HG02798 (cell line): ENCODE measurements around the gene MAP3K7CL.

Experiments used
- ATAC-seq: cut with Tn5 transposase; IDR thresholded peaks from one replicate; pipeline ENCODE4 v1.9.1; 2021; ENCODE audit warnings: mild to moderate bottlenecking; ENCODE audit not compliant: unreplicated experiment, poor library complexity

Gene MAP3K7CL

DNA sequence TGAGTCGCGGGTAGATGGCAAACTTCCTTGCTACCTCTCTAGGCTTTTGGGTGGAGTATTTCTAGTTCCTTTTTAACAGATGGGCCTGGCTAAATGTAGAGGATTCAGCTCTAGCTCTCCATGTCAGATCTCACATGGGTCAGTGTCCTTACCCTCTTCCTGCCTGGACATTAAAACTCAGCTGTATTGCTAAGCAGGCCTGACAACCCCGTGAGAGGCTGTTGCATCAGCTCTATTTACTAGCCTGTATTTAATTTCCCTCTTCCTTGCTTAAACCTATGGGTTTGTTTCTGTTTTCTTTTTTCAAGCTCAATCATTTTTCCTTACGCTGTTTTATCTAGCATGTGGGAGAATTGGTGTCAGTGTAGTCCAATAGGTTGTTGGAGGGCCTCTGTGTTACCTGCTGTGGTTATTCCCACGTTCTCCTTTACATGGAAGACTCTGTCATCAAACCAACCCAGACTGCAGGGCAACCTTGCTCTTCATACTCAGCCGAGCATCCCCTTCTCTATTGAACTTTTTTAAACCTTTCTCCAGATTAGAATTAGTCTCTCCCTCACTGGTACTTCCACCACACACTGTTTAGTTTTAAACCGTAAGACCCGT is 88.8 kb downstream of the MAP3K7CL start:
- ATAC-seq, result no peak

GRCh38 chr21:29221253-29221744 is 90.9 kb downstream of the MAP3K7CL start:
- no peak for ATAC-seq

- no peak for ATAC-seq
Measured at GRCh38 chr21:29224006-29224405, 93.6 kb downstream of the MAP3K7CL start.
